Mucosa of rectum (tissue), 2 donors: ENCODE results near the gene ZNF385A.

Experiments
- H3K27ac ChIP-seq, 2 donors: one replicate each; pipeline ENCODE4 v1.7.0; 2013; ENCODE audit warnings: inconsistent platforms in 2 of 2, low read depth in 2 of 2, low read length in 2 of 2
- H3K27me3 ChIP-seq, 2 donors: one replicate each; pipeline ENCODE4 v1.7.0; 2013; ENCODE audit warnings: low read length in 2 of 2; ENCODE audit not compliant: control insufficient read depth in 2 of 2, insufficient read depth in 2 of 2
- H3K36me3 ChIP-seq, 2 donors: one replicate each; pipeline ENCODE4 v1.7.0; 2013; ENCODE audit warnings: low read length in 2 of 2; ENCODE audit not compliant: control insufficient read depth in 2 of 2, insufficient read depth in 2 of 2
- H3K4me1 ChIP-seq, 2 donors: one replicate each; pipeline ENCODE4 v1.7.0; 2013; ENCODE audit warnings: low read length in 2 of 2, mild to moderate bottlenecking in 1 of 2; ENCODE audit not compliant: control insufficient read depth in 2 of 2, insufficient read depth in 2 of 2
- H3K4me3 ChIP-seq, 2 donors: one replicate each; pipeline ENCODE4 v1.7.0; 2013; ENCODE audit warnings: low read length in 2 of 2
- H3K9ac ChIP-seq, 2 donors: one replicate each; pipeline ENCODE4 v1.7.0; 2013; ENCODE audit warnings: low read length in 2 of 2, low read depth in 1 of 2, mild to moderate bottlenecking in 1 of 2
- H3K9me3 ChIP-seq, 2 donors: one replicate each; pipeline ENCODE4 v1.7.0; 2013; ENCODE audit warnings: low read length in 2 of 2; ENCODE audit not compliant: control insufficient read depth in 2 of 2
- donor health status: healthy.
- donor health status: Normal muscosa, but diverticular disease.

Gene ZNF385A

DNA sequence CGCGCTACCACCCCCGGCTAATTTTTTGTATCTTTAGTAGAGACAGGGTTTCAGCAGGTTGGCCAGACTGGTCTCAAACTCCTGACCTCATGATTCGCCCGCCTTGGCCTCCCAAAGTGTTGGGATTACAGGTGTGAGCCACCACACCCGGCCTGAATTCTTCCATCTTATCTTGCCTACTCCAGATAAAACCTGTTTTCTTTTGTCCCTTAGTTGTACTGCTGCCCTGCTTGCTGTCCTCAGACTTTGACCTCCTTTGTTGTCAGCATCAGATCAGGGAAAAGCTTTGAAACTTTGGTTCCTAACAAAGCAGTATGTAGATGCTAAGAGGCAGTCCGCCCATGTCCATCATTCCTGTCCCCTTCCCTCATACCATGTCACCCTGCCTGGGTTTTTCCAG lies 43.7 kb downstream of the ZNF385A start:
- H3K4me3 ChIP-seq, result no peak overlapping the region
- H3K27ac ChIP-seq, result no peak overlapping the region
- no peak overlapping the region for H3K9ac ChIP-seq
- peaks cover 0 to 4% of the 10 kb centered on the region in 2 donors for H3K4me1 ChIP-seq
- H3K9me3 ChIP-seq, result no peaks in the 10 kb centered on the region
- H3K27me3 ChIP-seq, result no peaks in the 10 kb centered on the region
- peaks cover 32 to 40% of the 10 kb centered on the region in 2 donors for H3K36me3 ChIP-seq

DNA sequence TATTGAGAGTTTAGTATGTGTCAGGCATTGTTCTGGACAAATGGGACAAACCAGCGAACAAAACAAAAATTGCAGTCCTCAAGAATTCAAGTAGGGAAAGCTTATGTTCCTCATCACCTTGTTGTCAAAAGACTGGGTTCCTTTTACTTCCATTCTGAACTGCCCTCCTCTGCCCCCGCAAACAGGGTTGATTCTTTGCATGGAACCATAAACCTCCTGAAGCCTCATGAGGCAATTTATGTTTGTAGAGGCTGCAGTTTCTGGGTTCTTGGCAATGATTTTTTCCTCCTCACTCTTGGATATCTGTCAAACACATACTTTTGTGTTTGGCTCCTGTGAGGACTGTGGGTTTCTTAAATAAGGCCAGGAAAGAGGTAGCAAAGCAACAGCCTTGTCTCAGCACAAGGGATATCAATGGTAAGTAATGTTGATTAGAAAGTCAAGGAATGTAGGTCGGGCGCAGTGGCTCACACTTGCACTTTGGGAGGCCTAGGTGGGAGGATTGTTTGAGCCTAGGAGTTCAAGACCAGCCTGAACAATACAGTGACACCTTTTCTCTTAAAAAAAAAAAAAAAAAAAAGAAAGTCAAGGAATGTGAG lies 45.7 kb downstream of the ZNF385A start:
- no peak overlapping the region for H3K9ac ChIP-seq

DNA sequence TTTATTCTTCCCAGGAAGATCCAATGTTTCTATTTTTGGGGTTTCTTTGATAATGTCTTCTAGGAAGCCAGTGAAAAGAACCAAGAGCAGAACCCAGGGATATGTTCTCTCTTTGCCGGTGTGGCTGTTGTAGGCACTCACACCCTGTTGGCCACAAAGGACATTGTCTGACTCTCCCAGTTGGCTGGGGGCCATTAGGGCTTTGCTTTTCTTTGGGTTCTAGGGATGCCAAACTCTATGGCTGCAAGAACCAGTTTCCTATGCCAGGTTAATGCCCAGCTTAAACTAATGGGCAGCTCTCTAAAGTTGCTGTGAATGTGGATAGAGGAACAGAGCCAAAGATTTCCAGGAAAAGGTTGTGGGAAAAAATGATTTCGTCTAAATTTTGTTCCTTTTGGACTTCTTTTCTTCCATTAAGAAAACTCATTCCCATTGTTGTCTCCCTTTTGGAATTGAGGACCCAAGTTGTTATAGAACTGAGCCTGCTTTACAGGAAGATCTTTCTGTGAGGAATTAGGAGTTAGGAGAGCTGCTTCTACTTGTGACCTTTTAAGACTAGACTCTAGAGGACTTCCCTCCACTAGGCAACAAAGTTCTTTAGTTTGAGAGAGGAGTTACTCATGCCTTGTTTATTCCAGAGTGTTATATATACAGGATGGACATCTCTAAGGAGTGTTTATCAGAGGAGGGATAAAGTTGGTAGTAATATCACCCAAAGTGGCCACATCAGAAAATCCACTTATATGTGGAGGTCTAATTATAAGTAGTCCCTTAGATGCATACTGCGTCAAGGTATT lies 46.5 kb downstream of the ZNF385A start:
- no peak overlapping the region for H3K9ac ChIP-seq
- peaks cover 0 to 4% of the 10 kb centered on the region in 2 donors for H3K4me1 ChIP-seq
- peaks cover 17 to 21% of the 10 kb centered on the region in 2 donors for H3K36me3 ChIP-seq
- no peaks in the 10 kb centered on the region for H3K27me3 ChIP-seq
- no peak overlapping the region for H3K27ac ChIP-seq
- no peak overlapping the region for H3K4me3 ChIP-seq
- H3K9me3 ChIP-seq, result no peaks in the 10 kb centered on the region

More for the DNA sequence above, 45.7 kb downstream of the ZNF385A start:
- Histone ChIP-seq H3K36me3 (peaks cover 25 to 29% of the 10 kb centered on the region in 2 donors), H3K4me3 (no peak overlapping the region), H3K9me3 (no peaks in the 10 kb centered on the region), H3K4me1 (peaks cover 0 to 4% of the 10 kb centered on the region in 2 donors), H3K27me3 (no peaks in the 10 kb centered on the region), H3K27ac (no peak overlapping the region)

DNA sequence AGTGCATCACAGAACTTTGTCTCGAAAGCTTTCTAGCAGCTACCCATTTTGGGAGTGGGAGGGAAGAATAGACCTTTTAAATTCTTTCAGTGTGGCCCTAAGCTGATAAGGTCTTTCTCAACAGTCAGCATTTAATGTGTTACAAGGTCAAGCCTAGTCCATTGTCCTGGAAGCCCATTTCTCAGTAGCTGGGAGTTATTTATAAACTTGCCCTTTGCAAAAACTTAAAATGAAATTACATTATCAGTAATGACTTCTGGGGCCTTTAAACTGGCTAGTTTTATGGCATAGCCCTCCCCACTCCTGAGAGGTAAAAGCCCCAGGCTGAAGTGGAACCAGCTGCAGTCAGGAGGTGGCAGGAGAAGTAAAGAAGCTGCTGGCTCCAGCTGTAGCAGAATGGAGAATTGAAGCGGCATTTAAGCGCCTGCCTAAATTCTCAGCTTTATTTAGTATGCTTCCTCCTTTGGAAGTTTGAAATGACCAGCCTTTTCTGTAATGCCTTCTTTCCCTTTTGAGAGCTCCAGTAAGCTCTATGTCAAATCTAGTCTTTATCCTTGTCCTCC lies 47.2 kb downstream of the ZNF385A start:
- no peaks in the 10 kb centered on the region for H3K9me3 ChIP-seq
- no peak overlapping the region for H3K9ac ChIP-seq
- H3K4me3 ChIP-seq, result no peak overlapping the region
- H3K4me1 ChIP-seq, result peaks cover 0 to 4% of the 10 kb centered on the region in 2 donors
- H3K36me3 ChIP-seq, result peaks cover 16% of the 10 kb centered on the region in 2 donors
- H3K27me3 ChIP-seq, result no peaks in the 10 kb centered on the region
- no peak overlapping the region for H3K27ac ChIP-seq

DNA sequence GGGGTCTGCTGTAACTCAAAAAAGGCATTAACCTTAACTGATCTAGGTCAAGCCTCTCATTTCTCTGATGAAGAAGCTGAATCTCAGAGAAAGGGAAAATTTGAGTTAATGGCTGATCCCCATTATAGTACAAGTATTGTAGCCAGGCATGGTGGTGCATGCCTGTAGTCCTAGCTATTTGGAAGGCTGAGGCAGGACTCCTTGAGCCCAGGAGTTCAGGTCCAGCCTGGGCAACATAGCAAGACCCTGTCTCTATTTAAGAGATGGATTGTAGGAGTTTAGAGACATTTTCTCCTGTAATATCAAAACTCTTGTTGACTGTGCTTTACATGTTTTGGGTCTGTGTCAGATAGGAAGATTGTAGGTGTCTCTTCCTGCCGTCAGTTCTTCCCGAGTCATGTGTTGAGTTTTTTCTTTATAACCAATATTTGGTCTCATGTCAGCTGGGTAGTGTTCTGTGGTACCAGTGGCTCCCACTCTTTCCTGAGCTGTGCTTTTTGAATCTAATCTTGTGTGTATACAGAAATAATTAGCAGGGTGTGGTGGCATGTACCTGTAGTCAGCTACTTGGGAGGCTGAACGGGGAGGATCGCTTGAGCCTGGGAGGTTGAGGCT lies 51.0 kb downstream of the ZNF385A start:
- no peaks in the 10 kb centered on the region for H3K27me3 ChIP-seq
- H3K9me3 ChIP-seq, result no peaks in the 10 kb centered on the region
- H3K4me1 ChIP-seq, result peaks cover 7 to 17% of the 10 kb centered on the region in 2 donors
- H3K27ac ChIP-seq, result no peak overlapping the region
- no peak overlapping the region for H3K9ac ChIP-seq
- no peak overlapping the region for H3K4me3 ChIP-seq
- peaks cover 0 to 3% of the 10 kb centered on the region in 2 donors for H3K36me3 ChIP-seq

DNA sequence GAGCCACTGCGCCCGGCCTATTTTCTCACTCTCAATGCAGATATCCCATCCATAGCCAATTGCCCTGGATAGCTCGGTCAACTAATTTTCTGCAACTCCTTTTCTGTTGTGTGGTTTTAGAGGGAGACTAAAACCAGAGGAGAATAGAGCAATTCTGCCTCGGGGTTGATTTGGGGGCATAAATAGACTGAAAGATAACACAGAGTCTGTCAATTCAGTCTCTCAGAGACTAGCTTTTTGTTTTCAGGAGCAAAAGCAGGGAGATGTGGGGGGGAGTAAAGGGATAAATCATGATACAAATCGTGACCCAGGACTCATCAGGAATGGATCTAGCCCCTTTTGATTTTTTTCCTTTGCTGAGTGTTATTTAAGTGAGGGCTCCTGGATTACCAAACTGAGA lies 53.1 kb downstream of the ZNF385A start:
- Histone ChIP-seq H3K36me3 (peaks cover 0 to 3% of the 10 kb centered on the region in 2 donors), H3K27me3 (no peaks in the 10 kb centered on the region), H3K27ac (no peak overlapping the region), H3K9ac (no peak overlapping the region), H3K4me3 (no peak overlapping the region), H3K4me1 (peaks cover 4 to 20% of the 10 kb centered on the region in 2 donors), H3K9me3 (no peaks in the 10 kb centered on the region)

DNA sequence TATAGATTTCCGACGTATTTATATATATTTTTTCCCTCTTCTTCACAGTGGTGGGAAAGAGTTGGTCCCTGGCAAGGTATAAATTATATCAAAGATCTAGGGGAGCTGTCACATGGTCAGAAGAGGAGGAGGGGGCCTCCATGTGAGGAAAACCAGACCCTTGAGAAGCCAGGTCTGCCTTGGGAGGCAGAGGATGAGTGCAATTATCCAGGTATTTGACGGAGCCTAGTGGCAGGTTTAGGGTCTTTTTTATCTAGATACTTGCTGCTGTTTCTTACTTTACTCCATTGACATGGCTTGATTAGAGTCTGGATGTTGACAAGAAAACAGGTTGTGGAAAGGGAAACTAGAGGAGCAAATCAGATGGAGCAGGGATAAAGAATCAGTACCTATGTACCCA lies 54.1 kb downstream of the ZNF385A start:
- Histone ChIP-seq H3K27me3 (no peaks in the 10 kb centered on the region), H3K4me1 (peaks cover 4 to 23% of the 10 kb centered on the region in 2 donors), H3K36me3 (peaks cover 0 to 3% of the 10 kb centered on the region in 2 donors), H3K4me3 (no peak overlapping the region), H3K9me3 (no peaks in the 10 kb centered on the region), H3K27ac (no peak overlapping the region), H3K9ac (no peak overlapping the region)

DNA sequence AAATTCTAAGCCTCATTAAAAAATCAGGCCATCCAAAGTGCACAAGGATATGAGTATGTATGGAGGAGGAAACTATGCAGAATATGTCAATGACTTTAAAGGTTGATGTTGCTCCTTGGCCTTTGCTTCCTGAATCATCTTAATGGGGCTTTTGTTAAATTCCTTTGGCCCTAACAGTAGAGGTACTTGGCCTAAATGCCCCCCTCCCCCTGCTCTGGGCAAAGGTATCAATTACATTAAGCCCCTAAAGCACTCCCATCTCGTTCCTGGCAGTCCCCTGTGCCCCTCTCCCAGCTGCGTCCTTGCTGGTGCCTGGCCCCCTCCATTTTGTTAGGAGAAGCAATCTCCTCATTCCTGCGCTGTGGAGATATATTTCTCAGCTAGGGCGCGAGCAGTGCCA lies 54.8 kb downstream of the ZNF385A start:
- Histone ChIP-seq H3K27me3 (no peaks in the 10 kb centered on the region), H3K4me1 (peaks cover 4 to 23% of the 10 kb centered on the region in 2 donors), H3K9me3 (no peaks in the 10 kb centered on the region), H3K27ac (no peak overlapping the region), H3K36me3 (peaks cover 0 to 3% of the 10 kb centered on the region in 2 donors), H3K4me3 (no peak overlapping the region), H3K9ac (no peak overlapping the region)

DNA sequence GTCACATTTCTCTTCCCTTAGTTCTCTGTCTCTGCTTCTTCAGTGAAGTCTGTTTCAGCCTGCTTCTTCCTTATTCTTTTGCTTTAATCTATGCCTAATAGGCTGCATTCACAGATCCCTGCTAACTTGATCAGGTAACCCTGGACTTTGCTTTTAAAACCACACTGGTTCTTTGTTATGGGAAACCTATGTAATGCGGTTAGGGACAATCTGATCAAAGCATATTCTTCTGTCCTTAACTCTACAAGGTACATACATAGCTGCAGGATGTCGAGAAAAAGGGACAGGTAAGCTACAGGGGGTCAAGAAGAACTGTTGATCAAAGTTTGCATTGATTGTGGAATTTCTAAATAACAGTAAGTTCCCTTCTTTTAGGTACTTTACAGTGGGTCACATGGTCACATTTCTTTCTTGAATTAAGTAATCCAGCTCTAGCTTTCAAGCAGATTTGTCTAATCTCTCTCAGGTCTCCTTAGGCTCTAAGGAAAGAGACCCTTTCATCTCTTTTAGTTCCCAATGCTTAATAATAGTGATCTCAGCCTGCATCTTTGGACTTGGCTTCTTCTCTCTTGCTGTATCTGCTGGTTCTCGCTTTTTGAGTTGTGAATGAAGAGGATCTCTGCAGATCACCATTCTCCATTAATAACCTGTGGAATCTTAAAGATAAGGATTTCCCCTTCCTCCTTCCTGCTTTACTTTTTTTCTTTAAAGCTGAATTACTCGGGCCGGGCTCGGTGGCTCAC lies 55.8 kb downstream of the ZNF385A start:
- Histone ChIP-seq H3K9me3 (no peaks in the 10 kb centered on the region), H3K36me3 (peaks cover 0 to 3% of the 10 kb centered on the region in 2 donors), H3K4me3 (no peak overlapping the region), H3K9ac (no peak overlapping the region), H3K27ac (no peak overlapping the region), H3K27me3 (no peaks in the 10 kb centered on the region), H3K4me1 (peaks cover 4 to 28% of the 10 kb centered on the region in 2 donors)
